ENCODE data around the gene AGBL4. TPM values are rescaled to one million over a fixed set of nuclear protein-coding genes. Genes with fewer than 3 reads are reported as not detected.
"Not testable (repeated sequence)": the region's sequence is repeated elsewhere in the genome, so short reads cannot be mapped to it uniquely, and the experiment has no call there.

The AGBL4 gene
- total RNA-seq, 6 experiments from 2014 or later: 0.06 to 1.8 (median 0.93) TPM

DNA sequence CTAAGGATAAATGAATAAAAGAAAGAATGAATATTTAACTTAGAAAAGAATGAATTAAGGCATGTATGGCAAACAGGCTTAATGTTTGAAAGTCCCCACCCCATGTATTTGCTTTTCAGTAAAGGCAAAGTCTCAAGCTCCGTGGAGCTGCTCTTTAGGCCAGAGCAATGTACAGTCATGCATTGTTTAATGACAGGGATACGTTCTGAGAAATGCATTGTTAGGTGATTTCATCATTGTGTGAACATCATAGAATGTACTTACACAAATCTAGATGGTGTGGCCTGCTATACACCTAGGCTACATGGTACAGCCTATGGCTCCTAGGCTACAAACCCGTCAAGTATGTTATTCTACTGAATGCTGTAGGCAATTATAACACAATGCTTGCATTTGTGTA is 1500.2 kb downstream of the AGBL4 start:
- intact Hi-C loops (cut with DNase I): no loop called here
- no peaks in the 10 kb centered on the region for H3K27me3 ChIP-seq
- no peak overlapping the region for H3K27ac ChIP-seq
- ATAC-seq (no peak), DNase-seq (no peak)
- no peak overlapping the region for H3K4me3 ChIP-seq
- WGBS (ENCODE audit: insufficient coverage, low coverage, low lambda C conversion rate, missing lambda C conversion rate): 84% methylated on average over 3 of the region's 3 CpGs
- peaks cover 0 to 8% (median 0%) of the 10 kb centered on the region in 4 donors for H3K4me1 ChIP-seq
- H3K9me3 ChIP-seq: no peaks in the 10 kb centered on the region
- no peaks in the 10 kb centered on the region for H3K36me3 ChIP-seq
- TF ChIP-seq, protein P1, sequence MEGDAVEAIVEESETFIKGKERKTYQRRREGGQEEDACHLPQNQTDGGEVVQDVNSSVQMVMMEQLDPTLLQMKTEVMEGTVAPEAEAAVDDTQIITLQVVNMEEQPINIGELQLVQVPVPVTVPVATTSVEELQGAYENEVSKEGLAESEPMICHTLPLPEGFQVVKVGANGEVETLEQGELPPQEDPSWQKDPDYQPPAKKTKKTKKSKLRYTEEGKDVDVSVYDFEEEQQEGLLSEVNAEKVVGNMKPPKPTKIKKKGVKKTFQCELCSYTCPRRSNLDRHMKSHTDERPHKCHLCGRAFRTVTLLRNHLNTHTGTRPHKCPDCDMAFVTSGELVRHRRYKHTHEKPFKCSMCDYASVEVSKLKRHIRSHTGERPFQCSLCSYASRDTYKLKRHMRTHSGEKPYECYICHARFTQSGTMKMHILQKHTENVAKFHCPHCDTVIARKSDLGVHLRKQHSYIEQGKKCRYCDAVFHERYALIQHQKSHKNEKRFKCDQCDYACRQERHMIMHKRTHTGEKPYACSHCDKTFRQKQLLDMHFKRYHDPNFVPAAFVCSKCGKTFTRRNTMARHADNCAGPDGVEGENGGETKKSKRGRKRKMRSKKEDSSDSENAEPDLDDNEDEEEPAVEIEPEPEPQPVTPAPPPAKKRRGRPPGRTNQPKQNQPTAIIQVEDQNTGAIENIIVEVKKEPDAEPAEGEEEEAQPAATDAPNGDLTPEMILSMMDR (IDR thresholded peaks at IDR 0.05): no peak
- no peak for TF ChIP-seq POLR2A (IDR thresholded peaks at IDR 0.05)

DNA sequence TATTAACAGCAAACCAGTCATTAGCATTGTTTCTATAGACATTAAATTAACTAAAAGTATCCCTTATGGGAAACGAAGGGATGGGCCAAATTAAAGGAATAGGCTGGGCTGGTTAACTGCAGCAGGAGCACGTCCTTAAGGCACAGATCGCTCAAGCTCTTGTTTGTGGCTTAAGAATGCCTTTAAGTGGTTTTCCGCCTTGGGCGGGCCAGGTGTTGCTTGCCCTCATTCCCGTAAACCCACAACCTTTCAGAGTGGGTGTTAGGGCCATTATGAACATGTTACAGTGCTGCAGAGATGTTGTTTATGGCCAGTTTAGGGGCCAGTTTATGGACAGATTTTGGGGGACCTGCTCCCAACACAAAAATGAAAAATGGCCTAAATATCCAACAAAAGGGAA is 1503.9 kb downstream of the AGBL4 start:
- H3K27ac ChIP-seq; H3K27me3 ChIP-seq; H3K4me1 ChIP-seq; H3K4me3 ChIP-seq; H3K36me3 ChIP-seq; H3K9me3 ChIP-seq; ATAC-seq; DNase-seq; intact Hi-C loops (cut with DNase I): not testable (repeated sequence)
- 71% methylated on average over 4 of the region's 6 CpGs for WGBS (ENCODE audit: insufficient coverage, low coverage, low lambda C conversion rate, missing lambda C conversion rate)

DNA sequence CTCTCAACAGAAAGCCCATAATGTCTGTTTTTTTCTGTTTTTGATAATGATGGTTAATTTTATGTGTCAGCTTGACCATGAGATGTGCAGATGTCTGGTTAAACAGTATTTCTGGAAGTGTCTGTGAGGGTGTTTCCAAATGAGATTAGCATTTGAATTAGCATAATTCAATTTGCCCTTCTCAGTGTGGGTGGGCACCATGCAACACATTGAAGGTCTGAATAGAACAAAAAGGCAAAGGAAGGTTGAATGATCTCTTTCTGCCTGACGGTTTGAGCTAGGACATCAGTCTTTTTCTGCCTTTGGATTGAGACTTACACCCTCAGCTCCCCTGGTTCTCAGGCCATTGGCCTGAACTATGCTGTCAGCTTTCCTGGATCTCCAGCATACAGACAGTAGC is 1516.9 kb downstream of the AGBL4 start:
- intact Hi-C loops (cut with DNase I): no loop called here

DNA sequence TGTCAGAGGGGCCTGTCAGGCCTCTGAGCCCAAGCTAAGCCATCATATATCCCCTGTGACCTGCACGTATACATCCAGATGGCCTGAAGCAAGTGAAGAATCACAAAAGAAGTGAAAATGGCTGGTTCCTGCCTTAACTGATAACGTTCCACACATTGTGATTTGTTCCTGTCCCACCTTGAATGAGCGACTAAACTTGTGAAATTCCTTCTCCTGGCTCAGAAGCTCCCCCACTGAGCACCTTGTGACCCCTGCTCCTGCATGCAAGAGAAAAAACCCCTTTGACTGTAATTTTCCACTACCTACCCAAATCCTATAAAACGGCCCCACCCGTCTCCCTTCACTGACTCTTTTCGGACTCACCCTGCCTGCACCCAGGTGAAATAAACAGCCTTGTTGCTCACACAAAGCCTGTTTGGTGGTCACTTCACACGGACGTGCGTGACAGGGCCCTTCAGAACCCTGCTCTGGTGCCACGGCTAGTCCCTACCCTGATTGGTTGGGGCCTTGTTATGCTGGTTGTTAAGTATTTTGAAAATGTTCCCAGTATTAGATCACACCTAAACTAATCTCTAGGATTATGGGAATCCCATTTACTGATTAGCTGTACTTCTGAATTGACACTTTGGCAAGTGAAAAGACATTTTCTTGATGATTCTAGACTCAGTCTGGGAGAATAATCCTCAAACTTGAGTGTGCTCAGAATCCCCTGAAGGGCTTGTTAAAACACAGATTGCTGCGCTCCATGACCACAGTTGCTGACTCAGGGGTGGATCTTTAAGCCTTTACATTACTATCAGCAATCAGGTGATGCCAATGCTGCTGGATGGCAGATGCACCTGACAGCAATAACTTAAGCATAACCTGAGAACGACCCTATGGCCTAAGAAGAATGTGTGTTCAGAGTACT is 1523.0 kb downstream of the AGBL4 start:
- H3K4me1 ChIP-seq: no peaks in the 10 kb centered on the region
- WGBS (ENCODE audit: insufficient coverage, low coverage, low lambda C conversion rate, missing lambda C conversion rate): 54% methylated on average over 11 of the region's 12 CpGs
- no peak overlapping the region for H3K27ac ChIP-seq
- TF ChIP-seq, protein P1 (IDR thresholded peaks at IDR 0.05): no peak
- TF ChIP-seq POLR2A (IDR thresholded peaks at IDR 0.05): no peak
- no peaks in the 10 kb centered on the region for H3K9me3 ChIP-seq
- no peak for DNase-seq
- no peaks in the 10 kb centered on the region for H3K27me3 ChIP-seq
- intact Hi-C loops (cut with DNase I): no loop called here
- no peaks in the 10 kb centered on the region for H3K36me3 ChIP-seq
- no peak overlapping the region for H3K4me3 ChIP-seq
- no peak for ATAC-seq

More for the DNA sequence above, 1516.9 kb downstream of the AGBL4 start:
- TF ChIP-seq, protein P1 (IDR thresholded peaks at IDR 0.05): no peak
- TF ChIP-seq POLR2A (IDR thresholded peaks at IDR 0.05): no peak
- no peak for DNase-seq
- Histone ChIP-seq H3K4me3 (no peak overlapping the region), H3K27ac (no peak overlapping the region), H3K4me1 (no peaks in the 10 kb centered on the region), H3K36me3 (no peaks in the 10 kb centered on the region), H3K9me3 (no peaks in the 10 kb centered on the region), H3K27me3 (no peaks in the 10 kb centered on the region)
- no peak for ATAC-seq
- WGBS (ENCODE audit: insufficient coverage, low coverage, low lambda C conversion rate, missing lambda C conversion rate): 0% methylated on average over 1 of the region's 1 CpG

DNA sequence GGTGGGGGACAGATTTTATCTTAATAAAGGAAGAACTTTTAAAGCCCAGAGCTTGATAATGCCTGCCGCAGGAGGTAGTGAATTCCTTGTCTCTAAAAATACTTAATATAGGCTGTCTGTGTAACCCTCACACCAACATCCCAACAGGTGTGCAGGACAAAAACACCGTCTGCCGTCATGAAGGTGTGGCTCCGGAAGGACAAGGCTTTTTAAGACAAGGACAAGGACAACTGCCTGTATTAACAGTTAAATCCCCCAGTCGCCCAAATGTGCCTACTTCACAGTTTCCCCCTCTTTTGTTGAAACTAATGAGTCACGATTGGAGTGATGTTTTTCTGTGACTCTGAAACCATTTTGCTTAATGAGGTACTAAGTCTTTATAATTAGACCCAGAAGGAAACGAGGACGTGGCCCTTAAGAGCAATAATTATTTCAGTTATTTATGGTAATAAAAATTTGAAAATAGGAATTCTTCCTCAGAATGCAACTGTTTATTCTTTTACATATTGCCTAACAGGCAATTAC is 1524.5 kb downstream of the AGBL4 start:
- TF ChIP-seq, protein P1 (IDR thresholded peaks at IDR 0.05): no peak
- TF ChIP-seq POLR2A (IDR thresholded peaks at IDR 0.05): no peak
- no peak overlapping the region for H3K4me3 ChIP-seq
- H3K9me3 ChIP-seq: no peaks in the 10 kb centered on the region
- H3K4me1 ChIP-seq: no peaks in the 10 kb centered on the region
- H3K27me3 ChIP-seq: no peaks in the 10 kb centered on the region
- no peaks in the 10 kb centered on the region for H3K36me3 ChIP-seq
- intact Hi-C loops (cut with DNase I): no loop called here
- WGBS (ENCODE audit: insufficient coverage, low coverage, low lambda C conversion rate, missing lambda C conversion rate): 72% methylated on average over 8 of the region's 8 CpGs
- no peak for ATAC-seq
- H3K27ac ChIP-seq: no peak overlapping the region
- DNase-seq: no peak
